ENCODE measurements around the gene FOXD4L6.
"Not testable (repeated sequence)": the region's sequence is repeated elsewhere in the genome, so short reads cannot be mapped to it uniquely, and the experiment has no call there.

FOXD4L6 gene

DNA sequence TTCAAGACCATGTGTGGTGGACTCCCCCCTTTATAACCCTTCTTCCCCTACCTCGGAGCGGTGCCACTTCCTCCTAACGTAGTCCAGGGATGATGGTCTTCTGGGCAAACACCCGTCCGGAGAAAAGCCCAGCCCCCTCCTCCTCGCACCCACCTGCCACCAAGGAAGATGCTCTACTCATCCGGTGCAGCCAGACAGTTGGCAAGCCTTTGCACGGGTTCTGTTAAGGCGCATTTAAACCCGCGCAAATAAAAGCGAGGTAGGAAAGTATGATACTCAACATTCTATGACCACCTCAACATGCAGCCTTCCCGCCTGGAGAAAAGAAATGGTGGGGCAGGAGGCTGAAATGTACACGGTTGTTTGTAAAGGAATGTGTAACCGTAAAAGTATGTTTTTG, at the start of gene FOXD4L6:
Gene FOXD4L6, minus strand, starts transcription at position 101 of the 400 bp plus-strand sequence. CDS start 298 bp downstream, outside the sequence.
- FAIRE-seq = not testable (repeated sequence)

DNA sequence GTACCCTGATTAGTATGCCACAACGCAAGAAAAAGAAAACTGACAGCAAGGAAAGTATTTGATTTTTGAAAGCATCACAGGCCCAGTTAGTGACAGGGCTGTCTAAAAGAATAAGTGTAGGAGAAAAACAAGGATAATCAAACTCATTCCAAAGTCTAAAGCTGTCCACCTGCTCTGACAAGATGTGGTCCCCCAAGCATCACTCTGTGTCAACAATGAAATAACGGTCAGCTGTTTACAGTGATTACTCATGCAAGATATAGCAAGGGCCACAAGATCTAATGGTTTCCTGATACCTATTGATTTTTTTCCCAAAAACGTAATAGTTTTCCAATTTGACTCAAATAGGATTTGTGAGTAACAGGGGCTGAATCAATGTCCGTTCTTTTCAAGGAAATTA, 46.5 kb upstream of the FOXD4L6 start:
- not testable (repeated sequence) for FAIRE-seq

DNA sequence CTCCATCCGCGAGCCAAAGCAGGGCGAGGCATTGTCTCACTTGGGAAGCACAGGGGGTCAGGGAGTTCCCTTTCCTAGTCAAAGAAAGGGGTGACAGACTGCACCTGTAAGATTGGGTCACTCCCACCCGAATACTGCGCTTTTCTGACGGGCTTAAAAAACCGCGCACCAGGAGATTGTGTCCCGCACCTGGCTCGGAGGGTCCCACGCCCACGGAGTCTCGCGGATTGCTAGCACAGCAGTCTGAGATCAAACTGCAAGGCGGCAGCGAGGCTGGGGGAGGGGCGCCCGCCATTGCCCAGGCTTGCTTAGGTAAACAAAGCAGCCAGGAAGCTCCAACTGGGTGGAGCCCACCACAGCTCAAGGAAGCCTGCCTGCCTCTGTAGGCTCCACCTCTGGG, 21.6 kb upstream of the FOXD4L6 start:
- FAIRE-seq = not testable (repeated sequence)

DNA sequence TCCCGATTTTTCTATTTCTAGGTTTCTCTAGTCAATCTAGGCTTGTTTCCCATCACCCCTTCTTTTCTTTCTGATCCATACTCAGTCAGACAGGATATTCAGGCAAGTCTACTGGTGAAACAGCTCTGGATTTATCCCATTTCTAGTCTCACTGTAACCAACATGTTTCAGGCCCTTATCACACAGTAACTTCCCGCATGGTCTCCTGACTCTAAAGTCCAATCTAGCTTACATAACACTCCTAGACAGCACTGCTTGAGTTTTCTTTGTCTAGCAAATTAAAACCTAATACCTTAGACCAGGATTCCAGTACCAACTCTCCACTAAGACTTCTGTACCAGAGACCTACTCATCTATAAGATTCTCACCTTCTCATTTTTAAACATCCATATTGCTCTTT, 13.4 kb upstream of the FOXD4L6 start:
- FAIRE-seq = not testable (repeated sequence)

DNA sequence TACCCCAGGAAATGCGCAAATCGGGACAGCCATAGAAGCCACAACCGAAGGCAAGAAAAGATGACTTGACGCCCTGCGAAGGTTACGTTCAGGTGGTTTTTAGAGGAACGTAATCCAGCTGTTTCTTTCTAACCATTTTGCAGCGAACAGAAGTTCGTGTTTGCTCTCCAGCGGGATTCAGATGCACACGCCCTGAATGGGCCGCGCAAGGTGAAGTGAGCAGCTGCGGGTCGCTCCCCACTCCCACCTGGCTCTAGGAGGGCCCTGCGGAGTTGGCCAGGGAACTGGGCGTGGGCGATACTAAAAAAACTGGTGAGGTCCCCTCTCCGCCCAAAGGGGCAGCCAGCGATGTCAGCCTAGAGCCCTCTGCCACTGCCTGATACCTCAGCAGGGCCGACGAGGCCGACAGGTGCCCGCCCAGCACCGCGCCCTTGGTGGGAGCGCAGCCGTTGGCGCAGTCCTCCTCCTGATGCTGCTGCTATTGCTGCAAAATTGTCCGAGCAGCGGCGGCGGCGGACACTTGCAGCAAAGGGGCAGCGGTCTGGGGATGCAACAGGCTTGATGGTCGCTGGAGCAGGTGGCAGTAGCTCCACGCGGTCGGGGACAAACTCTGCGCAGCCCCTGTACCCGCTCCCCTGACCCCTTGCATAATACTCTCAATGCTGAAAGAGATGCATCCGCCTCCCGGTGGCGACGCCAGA, 1.6 kb downstream of the FOXD4L6 start:
- not testable (repeated sequence) for FAIRE-seq

DNA sequence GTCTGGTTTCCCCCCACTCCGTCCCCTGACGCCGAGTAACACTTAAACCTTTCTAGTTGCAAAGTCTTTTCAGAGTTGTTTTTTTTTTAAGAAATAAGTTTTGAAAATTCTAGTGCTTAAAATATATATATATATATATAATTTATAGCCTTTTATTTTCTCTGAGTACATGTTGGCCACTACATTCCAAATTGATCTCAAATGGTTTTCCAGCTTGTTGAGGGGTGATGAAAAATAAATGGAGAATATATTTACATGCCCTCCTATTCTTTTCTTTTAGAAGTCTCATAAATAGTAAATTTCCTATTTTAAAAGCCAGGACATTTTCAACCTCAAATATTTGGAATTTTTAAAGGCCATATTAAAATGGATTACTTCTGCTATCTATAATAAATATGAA, 2.5 kb downstream of the FOXD4L6 start:
- FAIRE-seq = not testable (repeated sequence)

DNA sequence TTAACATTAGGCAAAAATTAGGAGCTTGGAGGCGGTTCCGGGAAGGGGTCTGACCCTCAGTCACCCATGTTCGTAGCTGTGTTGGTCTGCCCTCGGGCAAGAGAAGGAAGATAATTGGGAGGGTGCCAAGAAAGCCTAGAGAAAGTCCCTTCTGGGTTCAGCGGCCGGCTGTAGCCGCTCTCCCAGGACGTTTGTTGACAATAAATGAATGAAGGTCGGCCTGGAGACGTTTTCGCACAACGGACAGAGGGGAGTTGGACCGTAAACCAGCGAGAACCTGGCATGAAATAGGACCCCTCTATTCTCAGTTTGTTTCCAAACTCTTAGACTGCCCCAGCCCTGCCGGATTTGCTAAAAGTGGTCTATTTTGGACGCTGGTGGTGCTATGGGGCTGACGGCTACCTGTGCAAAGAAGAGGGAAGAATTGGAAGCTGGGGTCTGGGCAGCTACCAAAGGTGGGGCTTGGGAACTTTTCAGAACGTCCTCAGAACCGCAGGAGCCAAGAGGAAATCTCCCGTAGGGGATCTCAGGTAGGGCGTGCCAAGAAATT, 3.3 kb downstream of the FOXD4L6 start:
- FAIRE-seq = not testable (repeated sequence)

DNA sequence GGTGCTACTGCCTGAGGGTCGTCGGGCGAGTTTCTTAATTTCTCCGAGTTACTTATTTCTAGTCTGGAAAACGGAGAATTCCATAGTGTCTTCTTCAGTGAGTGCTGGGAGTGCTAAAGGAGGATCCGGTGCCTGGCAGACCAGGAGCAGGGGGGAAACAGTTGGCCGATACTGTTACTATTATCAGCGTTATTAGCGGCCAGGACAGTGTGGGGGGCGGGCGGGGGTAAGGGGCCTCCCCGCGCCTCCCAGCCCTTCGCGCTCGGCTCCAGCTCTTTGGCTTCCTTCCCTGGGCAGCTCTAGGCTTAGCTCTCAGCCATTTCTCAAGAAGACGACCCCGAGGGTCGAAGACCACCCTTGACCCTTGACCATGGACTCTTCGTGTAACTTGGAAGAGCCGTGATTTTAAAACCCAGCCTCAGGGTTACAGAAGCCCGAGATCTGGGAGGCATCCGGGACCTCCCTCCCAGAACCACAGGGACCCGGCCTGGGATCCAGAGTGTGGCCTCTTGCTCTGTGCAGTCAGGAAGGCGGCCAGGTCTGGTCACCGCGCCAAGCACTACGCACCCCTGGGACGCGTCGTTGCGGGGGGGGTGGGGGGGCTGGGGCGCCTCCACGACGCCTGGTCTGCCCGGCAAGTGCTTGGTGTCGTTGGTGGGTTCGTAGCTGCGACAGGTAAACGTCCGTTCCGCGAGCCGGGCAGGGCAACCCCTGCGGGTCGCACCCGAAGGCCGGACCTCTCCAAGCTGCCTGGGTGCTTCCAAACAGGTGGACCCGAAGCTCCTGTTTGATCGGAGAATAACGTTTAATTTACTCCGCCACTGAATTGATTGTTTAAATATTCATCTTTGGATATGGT, 4.0 kb downstream of the FOXD4L6 start:
- FAIRE-seq = not testable (repeated sequence)

DNA sequence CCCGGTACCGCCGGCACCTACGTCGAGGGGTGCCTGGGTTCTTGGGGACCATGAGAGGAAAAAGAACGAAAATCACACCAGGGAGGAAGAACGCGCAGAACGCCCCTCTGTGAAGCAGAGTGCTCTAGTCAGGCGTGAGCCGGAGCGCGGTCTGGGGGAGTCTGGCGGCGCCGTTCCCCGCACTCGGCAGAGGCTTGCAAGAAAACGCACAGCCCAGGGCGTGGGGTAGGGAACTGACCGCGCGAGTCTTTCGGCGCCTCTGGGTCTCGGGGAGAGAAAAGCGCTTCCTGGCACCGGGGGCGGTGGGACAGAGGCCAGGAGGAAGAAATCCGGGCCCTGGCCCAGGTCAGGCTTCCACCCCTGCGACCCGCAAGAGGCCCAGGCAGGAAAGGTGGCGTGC, 4.7 kb downstream of the FOXD4L6 start:
- not testable (repeated sequence) for FAIRE-seq

DNA sequence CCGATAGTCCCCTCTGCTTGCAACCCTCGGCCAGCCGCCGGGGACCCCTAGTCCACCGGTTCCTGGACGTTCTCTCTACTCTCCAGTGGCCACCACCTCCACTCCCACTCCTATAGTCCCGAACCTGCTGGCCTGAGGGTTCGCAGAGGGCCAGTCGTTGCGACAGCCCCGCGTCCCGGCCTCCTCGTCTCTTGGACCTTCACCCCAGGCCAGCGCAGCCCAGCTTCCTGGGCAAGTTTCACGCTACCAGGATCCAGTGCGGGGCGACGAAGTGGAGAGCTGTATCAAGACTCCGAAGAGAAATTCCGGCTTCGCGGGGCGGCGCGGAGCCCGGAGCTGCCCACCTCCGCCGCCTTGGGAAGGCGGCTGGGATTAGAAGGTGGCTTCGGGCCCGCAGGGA, 5.1 kb downstream of the FOXD4L6 start:
- FAIRE-seq = not testable (repeated sequence)

DNA sequence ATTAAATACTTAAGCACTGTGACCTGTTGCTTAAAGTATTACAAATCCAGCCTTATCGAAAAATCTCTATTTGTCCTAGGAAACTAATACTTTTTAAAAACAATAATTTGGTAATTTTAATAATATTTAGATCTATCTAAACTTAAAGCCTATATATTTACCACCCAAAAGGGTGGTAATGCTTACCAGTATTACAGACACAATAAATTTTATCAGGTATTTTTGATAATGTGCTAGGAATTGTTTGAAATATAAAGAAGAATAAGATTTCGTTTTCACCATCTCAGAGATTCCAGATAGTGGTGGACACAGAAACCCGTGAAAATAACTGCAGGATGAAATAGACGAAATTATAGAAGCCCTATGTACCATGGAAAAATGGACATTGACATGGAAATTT, 7.8 kb downstream of the FOXD4L6 start:
- not testable (repeated sequence) for FAIRE-seq

DNA sequence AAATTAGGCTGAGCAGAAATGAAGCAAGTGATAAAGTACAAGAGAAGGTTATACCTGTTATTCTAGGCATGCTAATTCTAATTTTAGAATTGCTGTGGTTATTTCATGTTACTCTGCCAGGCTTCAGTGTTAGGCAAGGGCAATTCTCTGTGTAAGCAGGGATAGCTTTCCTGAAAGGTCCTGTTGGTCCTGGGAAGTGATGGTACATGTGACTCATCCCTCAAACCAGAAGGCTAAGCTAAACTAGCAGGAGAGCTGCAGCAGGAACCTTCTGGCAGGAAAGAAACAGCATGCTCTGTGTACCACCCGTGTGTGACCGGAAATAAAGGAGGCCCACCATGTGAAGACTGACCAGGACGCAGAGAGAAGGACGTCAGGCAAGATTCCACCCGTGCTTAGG, 8.8 kb downstream of the FOXD4L6 start:
- FAIRE-seq = not testable (repeated sequence)

DNA sequence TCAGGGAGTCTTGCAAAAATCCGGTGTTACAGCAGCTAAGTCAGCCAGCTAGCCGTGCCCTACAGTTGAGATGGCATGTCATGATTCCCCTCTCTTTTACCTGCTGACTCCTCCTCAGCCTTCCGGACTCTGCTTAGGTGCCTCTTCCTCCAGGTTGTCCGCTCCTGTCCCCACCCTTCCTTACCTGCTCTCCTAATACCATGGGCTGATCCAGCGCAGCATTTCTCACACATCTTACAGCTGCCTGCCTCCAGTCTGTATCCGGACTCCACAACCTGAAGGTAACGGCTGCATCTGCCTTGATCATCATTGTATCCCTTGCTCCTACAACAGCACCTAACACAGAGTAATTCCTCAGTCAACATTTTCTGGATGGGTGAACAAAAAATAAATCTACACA, 9.2 kb downstream of the FOXD4L6 start:
- not testable (repeated sequence) for FAIRE-seq

DNA sequence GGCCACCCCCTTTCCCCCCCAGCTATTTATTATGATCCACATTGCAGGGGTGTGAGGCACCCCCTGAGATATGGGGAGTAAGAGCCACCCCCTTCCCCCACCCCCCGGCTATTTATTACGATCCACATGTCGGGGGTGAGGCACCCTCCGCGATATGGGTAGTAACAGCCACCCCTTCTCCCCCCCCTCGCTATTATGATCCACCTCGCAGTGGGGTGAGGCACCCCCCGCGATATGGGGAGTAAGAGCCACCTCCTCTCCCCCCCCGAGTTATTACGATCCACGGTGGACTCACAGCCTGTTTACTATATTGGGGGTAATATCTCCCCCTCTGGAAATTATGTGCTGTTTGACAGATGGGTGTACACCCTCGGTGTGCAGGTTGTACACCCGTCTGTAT, 15.1 kb downstream of the FOXD4L6 start:
- FAIRE-seq = not testable (repeated sequence)

DNA sequence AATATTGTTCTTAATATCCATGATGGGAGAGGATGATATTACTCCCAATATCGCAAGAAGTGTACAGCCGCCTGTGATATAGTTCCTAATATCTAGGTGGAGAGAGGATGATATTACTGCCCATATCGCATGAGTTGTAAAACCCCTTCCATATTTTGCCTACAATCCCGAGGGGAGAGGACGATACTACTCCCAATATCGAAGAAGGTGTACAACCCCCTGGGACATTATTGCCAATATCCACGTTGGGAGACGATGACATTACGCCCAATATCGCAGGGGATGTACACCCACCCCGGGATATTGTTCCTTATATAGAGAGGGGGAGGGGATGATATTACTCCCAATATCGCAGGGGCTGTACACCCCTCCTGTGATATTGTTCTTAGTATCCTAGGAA, 17.1 kb downstream of the FOXD4L6 start:
- FAIRE-seq = not testable (repeated sequence)

DNA sequence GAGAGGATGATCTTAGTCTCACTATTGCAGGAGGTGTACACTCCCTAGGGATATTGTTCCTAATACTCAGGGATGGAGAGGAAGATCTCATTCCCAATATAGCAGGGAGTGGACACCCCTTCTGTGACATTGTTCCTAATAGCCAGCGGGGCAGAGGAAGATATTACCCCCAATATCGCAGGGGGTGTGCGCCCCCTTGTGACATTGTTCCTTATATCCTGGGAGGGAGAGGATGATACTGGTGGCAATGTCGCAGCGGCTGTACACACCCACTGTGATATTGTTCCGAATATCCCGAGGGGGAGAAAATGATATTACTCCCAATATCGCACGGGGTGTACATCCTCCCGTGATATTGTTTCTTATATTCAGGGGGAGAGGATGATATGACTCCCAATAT, 17.6 kb downstream of the FOXD4L6 start:
- not testable (repeated sequence) for FAIRE-seq

DNA sequence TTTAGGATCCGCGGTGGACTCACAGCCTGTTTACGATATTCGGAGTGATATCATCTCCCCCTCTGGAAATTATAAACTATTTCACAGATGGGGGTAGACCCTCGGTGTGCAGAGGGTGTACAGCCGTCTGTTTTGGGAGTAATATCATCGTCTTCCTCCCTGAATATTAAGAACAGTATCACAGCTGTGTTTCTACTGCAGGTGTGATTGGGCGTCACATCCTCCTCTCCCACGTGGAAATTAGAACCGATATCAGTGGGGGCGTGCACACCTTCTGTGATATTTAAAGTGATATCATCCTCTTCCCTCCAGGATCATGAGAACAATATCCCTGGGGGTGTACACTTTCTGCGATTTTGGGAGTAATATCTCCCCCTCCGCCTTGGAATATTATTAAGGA, 19.2 kb downstream of the FOXD4L6 start:
- not testable (repeated sequence) for FAIRE-seq

DNA sequence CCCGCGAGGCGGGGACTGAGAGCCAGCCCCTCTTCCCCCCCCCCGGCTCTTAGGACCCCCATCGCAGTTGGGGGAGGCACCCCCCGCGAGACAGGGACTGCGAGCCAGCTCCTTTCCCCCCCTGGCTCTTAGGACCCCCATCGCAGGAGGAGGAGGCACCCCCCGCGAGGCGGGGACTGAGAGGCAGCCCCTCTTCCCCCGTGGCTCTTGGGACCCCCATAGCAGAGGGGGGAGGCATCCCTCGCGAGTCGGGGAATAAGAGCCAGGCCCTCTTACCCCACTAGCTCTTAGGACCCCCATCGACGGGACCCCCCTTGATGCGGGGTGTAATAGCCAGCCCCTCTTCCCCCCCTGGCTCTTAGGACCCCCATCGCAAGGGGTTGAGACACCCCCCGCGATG, 19.7 kb downstream of the FOXD4L6 start:
- FAIRE-seq = not testable (repeated sequence)

DNA sequence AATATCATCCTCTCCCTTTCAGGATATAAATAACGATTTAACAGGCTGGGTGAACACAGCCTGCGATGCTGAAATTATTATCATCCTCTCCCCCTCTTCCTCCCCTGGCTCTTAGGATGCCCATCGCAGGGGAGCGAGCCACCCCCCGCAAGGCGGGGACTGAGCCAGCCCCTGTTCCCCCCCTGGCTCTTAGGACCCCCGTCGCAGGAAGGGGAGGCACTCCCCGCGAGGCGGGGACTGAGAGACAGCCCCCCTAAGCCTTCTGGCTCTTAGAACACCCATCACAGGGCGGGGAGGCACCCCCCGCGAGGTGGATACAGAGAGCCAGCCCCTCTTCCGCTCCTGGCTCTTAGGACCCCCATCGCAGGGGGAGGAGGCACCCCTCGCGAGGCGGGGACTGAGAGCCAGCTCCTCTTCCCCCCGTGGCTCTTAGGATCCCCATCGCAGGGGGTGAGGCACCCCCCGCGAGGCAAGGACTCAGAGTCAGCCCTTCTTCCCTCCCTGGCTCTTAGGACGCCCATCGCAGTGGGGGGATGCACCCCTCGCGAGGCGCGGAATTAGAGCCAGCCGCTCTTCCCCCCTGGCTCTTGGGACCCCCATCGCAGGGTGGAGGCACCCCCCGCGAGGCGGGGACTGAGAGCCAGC, 21.9 kb downstream of the FOXD4L6 start:
- not testable (repeated sequence) for FAIRE-seq

DNA sequence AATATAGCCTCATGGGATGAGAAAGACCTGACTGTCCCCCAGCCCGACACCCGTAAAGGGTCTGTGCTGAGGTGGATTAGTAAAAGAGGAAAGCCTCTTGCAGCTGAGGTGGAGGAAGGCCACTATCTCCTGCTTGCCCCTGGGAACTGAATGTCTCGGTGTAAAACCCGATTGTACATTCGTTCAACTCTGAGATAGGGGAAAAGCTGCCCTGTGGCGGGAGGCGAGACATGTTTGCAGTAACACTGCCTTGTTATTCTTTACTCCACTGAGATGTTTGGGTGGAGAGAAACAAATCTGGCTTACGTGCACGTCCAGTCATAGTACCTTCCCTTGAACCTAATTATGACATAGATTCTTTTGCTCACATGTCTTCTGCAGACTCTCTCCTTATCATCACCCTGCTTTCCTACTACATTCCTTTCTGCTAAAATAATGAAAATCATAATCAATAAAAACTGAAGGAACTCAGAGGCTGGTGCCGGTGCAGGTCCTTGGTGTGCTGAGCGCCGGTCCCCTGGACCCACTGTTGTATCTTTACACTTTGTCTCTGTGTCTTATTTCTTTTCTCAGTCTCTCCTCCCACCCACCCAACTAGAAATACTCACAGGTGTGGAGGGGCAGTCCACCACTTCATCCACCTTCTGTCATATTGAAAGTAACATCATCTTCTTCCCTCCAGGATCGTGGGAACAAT, 22.8 kb downstream of the FOXD4L6 start:
- FAIRE-seq = not testable (repeated sequence)

DNA sequence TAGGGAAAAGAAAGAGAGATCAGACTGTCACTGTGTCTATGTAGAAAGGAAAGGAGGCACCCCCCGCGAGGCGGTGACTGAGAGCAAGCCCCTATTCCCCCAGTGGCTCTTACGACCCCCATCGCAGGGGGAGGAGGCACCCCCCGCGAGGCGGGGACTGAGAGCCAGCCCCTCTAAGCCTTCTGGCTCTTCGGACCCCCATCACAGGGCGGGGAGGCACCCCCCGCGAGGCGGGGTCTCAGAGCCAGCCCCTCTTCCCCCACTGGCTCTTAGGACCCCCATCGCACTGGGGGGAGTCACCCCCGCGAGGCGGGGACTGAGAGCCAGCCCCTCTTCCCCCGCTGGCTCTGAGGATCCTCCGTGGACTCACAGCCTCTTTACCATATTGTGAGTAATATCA, 23.9 kb downstream of the FOXD4L6 start:
- FAIRE-seq = not testable (repeated sequence)

DNA sequence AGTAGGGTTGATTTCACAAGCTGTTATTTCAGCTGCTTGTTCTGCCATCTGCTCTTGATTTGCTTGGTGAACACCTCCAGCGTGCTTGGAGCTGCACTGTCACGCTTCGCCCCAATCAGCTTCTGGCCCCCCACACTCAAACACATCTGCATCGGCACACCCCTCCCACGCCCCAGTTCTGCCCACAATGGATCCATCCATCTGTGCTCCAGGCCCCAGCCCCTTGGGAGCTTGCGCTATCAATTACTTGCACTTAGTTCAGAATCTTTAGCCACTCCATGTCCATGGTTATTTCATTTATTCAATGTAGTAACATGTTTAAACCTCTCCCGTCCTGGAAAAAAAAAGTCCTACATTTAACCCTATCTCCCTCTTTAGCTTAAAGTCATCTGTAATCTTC, 28.0 kb downstream of the FOXD4L6 start:
- FAIRE-seq = not testable (repeated sequence)
